ENCODE results near the gene NPIPA7. TPM values are rescaled to one million over a fixed set of nuclear protein-coding genes. Genes with fewer than 3 reads are reported as not detected.

Gene NPIPA7
- total RNA-seq, result under 0.01 and 0.85 TPM in 2 replicates

DNA sequence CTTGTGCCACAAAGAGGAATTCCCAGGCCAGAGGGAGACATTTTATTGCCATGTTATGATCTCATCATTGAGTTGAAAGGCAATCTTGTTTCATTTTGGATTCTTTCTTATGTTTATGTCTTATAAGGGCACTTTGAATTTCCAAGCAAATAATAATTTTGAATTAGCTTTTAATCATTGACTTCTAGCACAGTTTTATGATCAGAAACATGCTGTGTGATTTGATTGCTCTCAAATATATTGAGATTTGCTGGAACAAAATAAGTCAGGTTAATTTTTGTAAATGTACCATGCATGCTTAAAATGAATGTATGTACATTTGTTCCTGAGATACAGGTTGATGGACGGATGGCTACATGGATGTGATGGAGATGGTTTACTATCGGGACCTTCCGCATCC is at the start of gene NPIPA7:
NPIPA7 (plus strand) TSS at position 301 of the 400 bp plus-strand sequence. CDS start 105 bp downstream, outside the sequence.

Other genes starting within 250 kb of the NPIPA7 start
- gene ABCC6, start 155.6 kb upstream of the NPIPA7 start, total RNA-seq, result under 0.01 and 0.57 TPM in 2 replicates
- 78.3 and 146 TPM in 2 replicates for gene NOMO3, start 146.6 kb upstream of the NPIPA7 start, total RNA-seq

Data from nasal cavity respiratory epithelium epithelial cell of viscerocranial mucosa (primary cell).